Measurements from ENCODE around the gene VAV3. TPM values are rescaled to one million over a fixed set of nuclear protein-coding genes. Genes with fewer than 3 reads are reported as not detected.
A peak's percentile ranks its signal among the peaks of the same experiment; 100 is the strongest.

The VAV3 gene
- total RNA-seq, 1 experiment from 2014 or later: 2.7 TPM

GRCh38 chr1:107794571-107794970 lies 170.4 kb downstream of the VAV3 start:
- no peak for DNase-seq (ENCODE audit: low read depth, low spot score)
- in situ Hi-C loops (cut with HindIII; ENCODE audit: low pct_unique_long_range_greater_than_20kb, low sequenced_read_pairs): no loop called here

DNA sequence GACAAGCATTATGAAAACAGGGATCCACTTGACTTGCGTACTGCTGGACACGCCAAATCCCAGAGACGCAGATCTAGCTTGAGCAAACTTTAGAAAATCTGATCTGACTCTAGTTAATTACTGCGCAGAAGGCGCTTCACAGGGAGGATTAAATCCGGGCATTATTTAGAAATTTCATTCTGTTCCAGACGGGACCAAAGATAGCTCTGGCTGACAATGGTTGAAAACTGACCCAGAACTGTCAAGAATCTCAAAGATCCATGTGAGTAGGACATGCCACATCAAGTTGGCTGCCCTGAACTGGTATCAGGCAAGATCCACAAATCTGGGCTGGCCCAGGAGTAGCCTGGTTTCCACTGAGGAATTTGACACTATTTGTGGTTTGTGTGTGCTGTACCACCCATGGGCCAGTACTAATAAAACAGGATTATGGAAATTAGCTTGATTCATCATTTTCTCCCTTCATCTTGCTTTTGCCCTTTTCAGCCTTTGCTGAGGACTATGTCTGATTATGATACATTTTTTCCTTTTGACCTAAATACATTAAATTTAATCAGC lies 171.0 kb downstream of the VAV3 start:
- no peak for DNase-seq (ENCODE audit: low read depth, low spot score)
- in situ Hi-C loops (cut with HindIII; ENCODE audit: low pct_unique_long_range_greater_than_20kb, low sequenced_read_pairs): no loop called here

DNA sequence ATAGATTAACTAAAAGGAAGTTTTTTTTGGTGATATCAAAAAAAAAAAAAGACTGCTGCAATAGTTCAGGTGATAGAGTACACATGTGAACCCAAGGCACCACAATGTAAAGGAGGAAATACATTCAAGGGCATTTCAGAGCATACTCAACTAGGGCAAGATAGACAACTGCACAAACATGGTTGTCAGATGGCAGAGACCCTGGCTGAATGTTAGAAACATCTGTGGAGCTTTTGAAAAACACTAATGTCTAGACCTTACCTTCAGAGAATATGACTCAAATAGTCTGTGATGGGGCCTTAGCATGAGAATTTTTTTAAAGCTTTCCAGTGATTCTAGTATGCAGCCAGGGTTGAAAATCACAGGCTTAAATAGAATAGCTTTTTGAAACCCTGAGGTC lies 173.6 kb downstream of the VAV3 start:
- DNase-seq (ENCODE audit: low read depth, low spot score): no peak
- in situ Hi-C loops (cut with HindIII; ENCODE audit: low pct_unique_long_range_greater_than_20kb, low sequenced_read_pairs): no loop called here

DNA sequence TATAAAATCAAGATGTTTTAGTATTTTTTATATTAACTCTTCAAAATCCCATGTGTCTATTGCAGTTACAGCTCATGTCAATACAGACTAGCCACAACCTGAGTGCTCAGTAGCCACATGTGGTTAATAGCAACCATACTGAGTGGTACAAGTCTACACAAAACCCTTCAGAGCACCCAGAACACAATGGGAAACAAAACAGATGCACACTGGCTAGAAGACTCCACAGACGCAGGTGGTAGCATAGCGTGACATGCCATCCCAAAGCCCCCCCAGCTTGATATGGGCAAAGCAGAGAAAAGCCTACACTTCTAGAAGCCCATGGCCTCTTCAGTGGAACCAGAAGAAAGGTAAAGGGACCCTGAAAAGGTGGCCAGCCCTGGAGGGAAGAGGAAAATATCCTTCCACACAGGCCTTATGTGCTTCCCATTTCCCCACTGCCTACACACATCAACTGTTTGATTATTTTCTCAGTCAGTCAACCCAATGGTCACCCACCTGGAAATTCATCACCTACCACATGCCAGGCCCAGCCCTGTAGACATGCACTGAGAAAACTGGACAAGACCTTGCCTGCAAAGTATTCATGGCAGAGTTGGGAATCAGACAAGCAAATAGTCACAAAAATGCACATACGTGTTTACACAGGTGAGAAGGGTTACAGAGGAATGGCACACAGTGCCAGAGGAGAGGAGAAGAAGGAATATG lies 175.0 kb downstream of the VAV3 start:
- no peak for DNase-seq (ENCODE audit: low read depth, low spot score)
- in situ Hi-C loops (cut with HindIII; ENCODE audit: low pct_unique_long_range_greater_than_20kb, low sequenced_read_pairs): no loop called here

GRCh38 chr1:107788206-107789202 lies 176.5 kb downstream of the VAV3 start:
- in situ Hi-C loops (cut with HindIII; ENCODE audit: low pct_unique_long_range_greater_than_20kb, low sequenced_read_pairs): no loop called here
- no peak for DNase-seq (ENCODE audit: low read depth, low spot score)

DNA sequence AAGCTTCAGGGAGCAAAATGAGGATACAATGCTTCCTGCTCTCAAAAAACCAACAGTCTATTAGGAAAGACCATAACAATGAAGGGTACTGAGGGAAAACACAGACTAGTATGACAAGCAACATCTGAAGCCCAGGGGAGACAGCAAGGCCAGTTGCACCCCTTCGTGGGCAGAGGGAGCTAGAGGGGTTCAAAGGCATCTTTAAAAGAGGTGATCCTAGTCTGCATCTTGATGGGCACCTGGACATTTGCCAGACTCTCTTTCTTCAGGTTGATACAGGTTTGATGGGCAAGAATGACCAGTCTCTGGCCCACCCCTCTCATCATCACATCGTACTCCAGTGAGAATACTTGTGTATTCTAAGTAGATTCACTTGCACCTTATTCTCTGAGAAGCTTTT lies 177.7 kb downstream of the VAV3 start:
- in situ Hi-C loops (cut with HindIII; ENCODE audit: low pct_unique_long_range_greater_than_20kb, low sequenced_read_pairs): no loop called here
- no peak for DNase-seq (ENCODE audit: low read depth, low spot score)

- no peak for DNase-seq (ENCODE audit: low read depth, low spot score)
- in situ Hi-C loops (cut with HindIII; ENCODE audit: low pct_unique_long_range_greater_than_20kb, low sequenced_read_pairs): no loop called here
Measured at GRCh38 chr1:107786203-107786845, 178.7 kb downstream of the VAV3 start.

DNA sequence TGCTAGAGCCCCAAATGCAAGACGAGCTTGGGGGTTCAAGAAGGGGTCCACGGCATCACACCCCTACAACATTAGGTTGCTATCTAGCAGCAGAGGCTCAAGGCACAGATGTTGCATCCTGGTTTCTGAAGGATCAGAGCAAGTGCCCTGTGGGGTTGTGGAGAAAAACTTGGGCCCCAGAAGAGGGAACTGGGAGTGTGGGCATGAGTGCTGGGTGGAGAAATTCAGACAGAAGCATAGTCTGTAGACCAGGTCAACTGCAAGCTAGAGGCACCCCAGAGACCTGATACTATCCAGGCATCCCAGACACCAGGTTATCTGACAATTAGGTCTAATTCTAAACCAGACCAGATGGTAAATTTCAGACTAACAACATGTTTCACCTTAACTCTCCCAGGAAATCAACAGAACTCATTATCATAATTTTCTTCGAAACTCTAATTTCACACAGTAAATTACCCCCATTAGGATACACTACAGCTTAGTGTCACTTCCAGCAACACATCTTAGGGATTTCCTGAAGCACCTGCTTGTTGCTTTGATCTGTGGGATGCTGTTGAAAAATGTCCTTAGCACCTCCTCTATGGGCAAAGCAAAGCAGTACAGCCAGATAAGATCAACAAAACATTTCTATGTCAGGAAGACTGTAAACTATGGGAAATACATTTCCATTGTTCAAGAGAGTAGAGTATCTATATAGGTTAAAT lies 179.3 kb downstream of the VAV3 start:
- in situ Hi-C loops (cut with HindIII; ENCODE audit: low pct_unique_long_range_greater_than_20kb, low sequenced_read_pairs): no loop called here
- DNase-seq (ENCODE audit: low read depth, low spot score): no peak

- DNase-seq (ENCODE audit: low read depth, low spot score): peak; percentile 64
- in situ Hi-C loops (cut with HindIII; ENCODE audit: low pct_unique_long_range_greater_than_20kb, low sequenced_read_pairs): no loop called here
Measured at GRCh38 chr1:107782217-107782845, 182.6 kb downstream of the VAV3 start.

- in situ Hi-C loops (cut with HindIII; ENCODE audit: low pct_unique_long_range_greater_than_20kb, low sequenced_read_pairs): no loop called here
- DNase-seq (ENCODE audit: low read depth, low spot score): no peak
Measured at GRCh38 chr1:107781245-107781644, 183.7 kb downstream of the VAV3 start.

DNA sequence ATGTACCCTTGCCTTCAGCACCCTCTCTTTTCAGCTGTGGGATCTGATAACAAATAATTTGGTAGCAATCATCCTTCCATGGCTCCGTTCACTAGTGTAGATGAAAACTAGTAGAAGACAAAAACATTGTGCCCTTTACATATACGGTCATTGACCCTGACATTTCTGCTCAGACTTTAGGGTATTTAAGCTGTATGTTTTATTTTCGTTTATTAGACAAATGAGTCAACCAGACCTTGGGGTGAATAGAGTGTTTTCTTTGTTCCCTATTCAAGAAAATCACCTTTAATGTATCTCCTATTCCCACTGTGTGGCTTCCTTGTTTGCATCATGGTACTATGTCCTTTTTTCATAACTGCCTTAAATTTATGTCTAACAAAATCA lies 187.3 kb downstream of the VAV3 start:
- in situ Hi-C loops (cut with HindIII; ENCODE audit: low pct_unique_long_range_greater_than_20kb, low sequenced_read_pairs): no loop called here

GRCh38 chr1:107776900-107777663 lies 187.9 kb downstream of the VAV3 start:
- DNase-seq (ENCODE audit: low read depth, low spot score): no peak
- in situ Hi-C loops (cut with HindIII; ENCODE audit: low pct_unique_long_range_greater_than_20kb, low sequenced_read_pairs): no loop called here

More for the DNA sequence above, 187.3 kb downstream of the VAV3 start:
- no peak for DNase-seq (ENCODE audit: low read depth, low spot score)

- in situ Hi-C loops (cut with HindIII; ENCODE audit: low pct_unique_long_range_greater_than_20kb, low sequenced_read_pairs): no loop called here
- no peak for DNase-seq (ENCODE audit: low read depth, low spot score)
Measured at GRCh38 chr1:107771377-107771776, 193.6 kb downstream of the VAV3 start.

- in situ Hi-C loops (cut with HindIII; ENCODE audit: low pct_unique_long_range_greater_than_20kb, low sequenced_read_pairs): no loop called here
- DNase-seq (ENCODE audit: low read depth, low spot score): no peak
Measured at GRCh38 chr1:107767156-107767582, 197.8 kb downstream of the VAV3 start.

GRCh38 chr1:107766533-107766932 lies 198.4 kb downstream of the VAV3 start:
- no peak for DNase-seq (ENCODE audit: low read depth, low spot score)
- in situ Hi-C loops (cut with HindIII; ENCODE audit: low pct_unique_long_range_greater_than_20kb, low sequenced_read_pairs): no loop called here

- in situ Hi-C loops (cut with HindIII; ENCODE audit: low pct_unique_long_range_greater_than_20kb, low sequenced_read_pairs): no loop called here
Measured at GRCh38 chr1:107762751-107763390, 202.1 kb downstream of the VAV3 start.

More at GRCh38 chr1:107762751-107763390, 202.1 kb downstream of the VAV3 start:
- no peak for DNase-seq (ENCODE audit: low read depth, low spot score)

Data from SK-MEL-5 (cell line).